ENCODE measurements around the gene ODAD4. TPM values are rescaled to one million over a fixed set of nuclear protein-coding genes. Genes with fewer than 3 reads are reported as not detected.

The ODAD4 gene
- total RNA-seq, 1 donor from 2014 or later, result under 0.01 TPM

- DNase-seq (ENCODE audit: low read depth in 2 of 2), result no peak
Observed at GRCh38 chr17:41941168-41941567, 10.8 kb downstream of the ODAD4 start.

GRCh38 chr17:41942626-41943373 is 12.4 kb downstream of the ODAD4 start:
- no peak for DNase-seq (ENCODE audit: low read depth in 2 of 2)

DNA sequence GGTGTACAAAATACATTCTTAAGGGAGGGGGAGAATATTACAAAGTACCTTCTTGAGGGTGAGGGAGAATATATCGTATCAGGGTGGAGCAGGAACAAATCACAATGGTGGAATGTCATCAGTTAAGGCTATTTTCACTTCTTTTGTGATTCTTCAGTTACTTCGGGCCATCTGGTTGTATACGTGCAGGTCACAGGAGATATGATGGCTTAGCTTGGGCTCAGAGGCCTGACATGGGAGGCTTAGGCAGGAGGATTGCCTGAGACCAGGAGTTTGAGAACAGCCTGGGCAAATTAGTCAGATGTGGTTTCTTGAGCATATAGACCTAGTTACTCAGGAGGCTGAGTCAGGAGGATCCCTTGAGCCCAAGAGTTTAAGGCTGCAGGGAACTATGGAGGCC is 13.1 kb downstream of the ODAD4 start:
- no peak for DNase-seq (ENCODE audit: low read depth in 2 of 2)

DNA sequence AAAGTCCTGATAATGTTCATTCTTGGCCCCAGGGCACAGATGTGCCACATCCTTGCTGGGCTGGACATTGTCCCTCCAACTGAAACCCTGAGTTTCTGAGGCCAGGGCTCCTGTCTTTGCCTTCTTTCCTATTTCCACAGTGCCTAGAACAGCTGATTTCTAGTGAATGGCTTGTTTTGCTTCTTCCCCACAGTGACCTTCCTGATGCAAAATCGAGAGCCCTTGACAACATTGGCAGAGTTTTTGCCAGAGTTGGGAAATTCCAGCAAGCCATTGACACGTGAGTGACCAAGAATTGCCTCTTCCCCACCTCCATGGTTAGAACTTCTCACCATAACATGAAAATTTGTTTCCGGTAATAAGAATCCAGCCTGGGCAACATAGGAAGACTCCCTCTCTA is 14.5 kb downstream of the ODAD4 start:
- no peak for DNase-seq (ENCODE audit: low read depth in 2 of 2)

- no peak for DNase-seq (ENCODE audit: low read depth in 2 of 2)
Observed at GRCh38 chr17:41948762-41949460, 18.5 kb downstream of the ODAD4 start.

- no peak for DNase-seq (ENCODE audit: low read depth in 2 of 2)
Observed at GRCh38 chr17:41956522-41956921, 26.1 kb downstream of the ODAD4 start.

DNA sequence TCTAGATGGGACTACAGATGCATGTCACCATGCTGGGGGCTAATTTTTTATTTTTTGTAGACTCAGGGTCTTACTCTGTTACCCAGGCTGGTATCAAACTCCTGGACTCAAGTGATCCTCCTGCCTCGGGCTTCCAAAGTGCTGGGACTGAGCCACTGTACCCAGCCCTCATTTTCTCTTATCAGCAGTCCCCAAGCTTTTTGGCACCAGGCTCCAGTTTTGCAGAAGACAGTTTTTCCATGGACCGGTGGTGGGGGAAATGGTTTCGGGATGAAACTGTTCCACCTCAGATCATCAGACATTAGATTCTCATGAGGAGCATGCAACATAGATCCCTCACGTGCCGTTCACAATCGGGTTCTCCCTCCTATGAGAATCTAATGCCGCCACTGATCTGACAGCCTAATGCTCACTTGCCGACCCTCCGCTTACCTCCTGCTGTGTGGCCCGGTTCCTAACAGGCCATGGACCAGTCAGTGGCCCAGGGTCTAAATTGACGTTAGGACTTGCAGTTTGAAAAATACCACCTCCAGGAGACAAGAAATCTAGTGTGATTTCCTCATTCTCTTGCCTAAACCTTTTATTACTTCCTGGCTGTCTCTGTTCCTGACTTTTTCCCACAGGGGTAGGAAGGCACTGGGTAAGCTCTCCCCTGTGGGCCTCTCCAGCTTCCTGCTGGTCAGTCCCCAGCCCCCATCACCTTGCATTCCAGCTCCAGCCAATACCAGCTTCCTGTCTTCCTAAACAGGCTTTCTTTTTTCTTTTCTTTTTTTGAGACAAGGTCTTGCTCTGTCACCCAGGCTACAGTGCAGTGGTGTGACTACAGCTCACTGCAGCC is 26.8 kb downstream of the ODAD4 start:
- DNase-seq (ENCODE audit: low read depth in 2 of 2), result peak; percentile 46 to 64

- DNase-seq (ENCODE audit: low read depth in 2 of 2), result no peak
Observed at GRCh38 chr17:41957869-41958439, 27.5 kb downstream of the ODAD4 start.

GRCh38 chr17:41959030-41959335 is 28.6 kb downstream of the ODAD4 start:
- no peak for DNase-seq (ENCODE audit: low read depth in 2 of 2)

- peak; percentile 61 to 85 for DNase-seq (ENCODE audit: low read depth in 2 of 2)
Observed at GRCh38 chr17:41959336-41960095, 29.1 kb downstream of the ODAD4 start.

- no peak for DNase-seq (ENCODE audit: low read depth in 2 of 2)
Observed at GRCh38 chr17:41962111-41962510, 31.7 kb downstream of the ODAD4 start.

DNA sequence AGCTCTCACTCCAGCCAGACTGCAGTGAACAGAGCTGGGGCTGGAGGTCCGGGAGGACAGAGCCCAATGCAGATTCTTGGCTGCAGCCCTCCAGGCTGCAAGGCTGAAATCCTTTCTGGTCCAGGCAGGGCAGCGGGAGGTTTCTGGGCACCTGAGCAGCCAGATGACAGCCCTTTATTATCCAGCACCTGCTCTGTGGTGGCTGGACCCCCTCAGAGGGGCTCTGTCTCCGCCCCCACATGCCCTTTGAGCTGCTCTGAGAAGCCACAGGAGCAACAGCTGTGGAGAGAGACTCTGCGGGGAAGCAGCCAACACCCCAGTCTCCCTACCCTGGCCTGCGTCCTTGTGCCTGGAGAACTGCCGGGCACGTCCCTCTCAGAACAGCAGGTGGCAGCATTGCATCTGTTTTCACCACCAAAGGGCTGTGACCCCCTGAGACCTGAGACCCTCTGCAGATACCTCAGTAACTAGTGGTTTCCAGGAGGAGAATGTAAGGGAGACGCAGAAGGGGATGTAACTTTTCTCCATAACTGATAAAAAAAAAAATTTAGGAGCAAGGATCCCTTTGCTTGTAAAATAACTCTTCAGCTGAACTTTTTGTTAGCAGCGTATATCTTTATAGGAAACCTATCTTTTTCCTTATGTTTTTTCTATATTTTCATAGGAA is 32.5 kb downstream of the ODAD4 start:
- peak; percentile 64 to 78 for DNase-seq (ENCODE audit: low read depth in 2 of 2)

GRCh38 chr17:41965694-41966462 is 35.5 kb downstream of the ODAD4 start:
- peak; percentile 20 to 48 for DNase-seq (ENCODE audit: low read depth in 2 of 2)

DNA sequence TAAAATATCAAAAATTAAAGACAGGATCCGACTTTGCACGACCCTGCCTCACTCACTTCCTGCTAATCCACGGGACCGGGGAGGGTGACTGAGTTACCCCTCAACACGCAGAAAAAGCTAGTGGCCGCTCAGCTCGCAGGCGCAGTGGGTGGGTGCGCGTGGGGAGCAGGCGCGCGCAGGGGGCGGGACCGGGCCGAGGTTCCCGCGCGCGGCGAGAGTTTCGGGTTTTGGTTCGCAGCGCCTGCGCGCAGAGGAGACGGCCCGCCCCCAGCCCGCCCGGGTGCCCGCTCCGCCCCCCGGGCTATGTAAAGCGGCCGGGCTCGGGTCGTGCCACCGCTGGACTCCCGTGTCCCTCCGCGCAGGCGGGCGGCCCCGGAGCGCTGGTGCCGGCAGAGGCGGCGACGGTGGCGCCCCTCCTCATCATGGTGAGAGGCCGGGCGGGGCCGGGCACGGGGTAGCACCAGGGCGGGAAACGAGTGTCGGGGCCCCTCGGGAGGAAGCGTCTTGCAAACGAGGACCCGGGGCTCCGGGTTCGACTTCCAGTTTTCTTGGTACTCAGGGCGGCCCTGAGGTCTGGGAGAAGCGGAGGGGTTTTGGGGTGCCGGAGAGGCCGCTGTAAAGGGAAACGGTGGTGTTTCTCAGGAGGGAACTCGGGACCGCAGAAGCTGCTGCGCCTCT is 36.2 kb downstream of the ODAD4 start, which contains the start of gene CNP:
Gene CNP, plus strand, starts transcription at position 333 of the 678 bp plus-strand sequence. Its CDS starts 90 bp downstream, at position 423.
- peak; percentile 94 to 96 for DNase-seq (ENCODE audit: low read depth in 2 of 2)

DNA sequence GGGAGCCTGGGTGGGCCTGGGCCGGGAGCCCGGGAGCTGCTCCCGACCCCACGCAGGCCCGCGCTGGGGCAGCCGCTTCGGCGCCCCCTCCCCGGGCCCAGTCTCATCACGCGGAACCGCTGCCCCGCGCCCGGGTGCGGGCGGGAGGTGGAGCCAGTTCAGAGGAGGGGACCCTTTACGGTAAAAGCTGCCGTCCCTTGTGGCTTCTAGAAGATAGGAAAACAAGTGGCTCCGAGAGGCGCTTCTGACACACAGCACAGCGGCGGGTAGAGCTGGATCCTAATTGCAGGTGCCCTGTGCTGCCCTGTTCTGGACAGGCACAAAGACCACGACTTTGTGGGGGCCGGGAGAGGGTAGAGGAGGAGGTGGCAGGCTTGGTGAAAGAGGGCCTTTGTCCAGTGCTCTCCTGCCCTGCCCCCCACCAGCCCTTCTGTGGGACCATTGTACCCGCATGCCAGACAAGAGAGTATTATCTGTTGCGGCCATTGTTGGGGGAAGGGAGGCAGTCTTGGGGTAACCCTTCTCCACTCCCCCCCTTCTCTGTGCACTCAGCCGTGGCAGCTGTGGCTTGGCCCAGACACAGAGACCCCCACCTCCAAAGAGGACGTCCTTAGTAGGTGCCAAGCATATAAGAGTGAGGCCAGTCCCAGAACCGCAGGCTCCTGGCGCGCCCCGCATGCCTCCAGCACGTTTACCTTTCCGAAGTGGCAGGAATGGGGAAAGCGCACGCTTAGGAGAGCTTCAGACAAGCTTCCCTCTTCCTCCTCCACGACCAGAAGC is 36.9 kb downstream of the ODAD4 start:
- peak; percentile 24 to 37 for DNase-seq (ENCODE audit: low read depth in 2 of 2)

GRCh38 chr17:41967921-41968578 is 37.6 kb downstream of the ODAD4 start:
- no peak for DNase-seq (ENCODE audit: low read depth in 2 of 2)

- no peak for DNase-seq (ENCODE audit: low read depth in 2 of 2)
Observed at GRCh38 chr17:41968676-41969075, 38.3 kb downstream of the ODAD4 start.

DNA sequence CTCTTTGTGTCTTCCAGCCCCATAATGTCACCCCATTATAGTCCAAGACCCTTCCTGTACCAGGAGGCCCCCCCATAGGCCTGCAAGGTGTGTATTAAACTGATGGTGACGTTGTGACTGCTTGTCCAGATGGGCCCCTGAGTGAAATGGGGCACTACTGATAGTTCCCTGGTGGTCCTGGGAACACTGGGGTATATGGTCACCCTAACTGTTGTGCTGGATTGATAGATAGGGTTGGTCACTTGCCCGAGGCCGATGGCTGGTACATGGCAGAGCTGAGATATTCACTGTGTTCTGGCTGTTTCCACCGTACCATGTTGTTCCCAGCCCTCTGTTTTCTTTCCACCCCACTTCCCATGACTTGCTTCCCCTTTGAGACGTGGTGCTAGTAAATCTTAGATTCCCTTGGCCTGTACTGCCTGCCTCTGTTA is 40.5 kb downstream of the ODAD4 start:
- no peak for DNase-seq (ENCODE audit: low read depth in 2 of 2)
